HCT116 (cell line): Measurements from ENCODE around the gene KDM7A.

Experiments used
- CTCF ChIP-seq, 3 experiments: fragments of 200-600 bp in 1 of 3; sonication (generic) in 1 of 3; IDR thresholded peaks in 2 of 3; conservative IDR thresholded peaks in 1 of 3; 2 replicates each; pipeline ENCODE4 v1.5.1; 2012 to 2017; ENCODE audit warnings: low read depth in 2 of 3, low read length in 2 of 3, antibody characterized with exemption in 1 of 3, borderline replicate concordance in 1 of 3, control low read depth in 1 of 3, mild to moderate bottlenecking in 1 of 3, mixed read lengths in 1 of 3, mixed run types in 1 of 3, moderate library complexity in 1 of 3; ENCODE audit not compliant: insufficient read depth in 1 of 3
- POLR2AphosphoS5 ChIP-seq: IDR thresholded peaks from 2 replicates; pipeline ENCODE4 v1.6.1; 2011; ENCODE audit warnings: mild to moderate bottlenecking, low read depth, low read length, moderate library complexity
- SRF ChIP-seq: IDR thresholded peaks from 2 replicates; pipeline ENCODE4 v1.6.1; 2012; ENCODE audit warnings: low read depth

GRCh38 chr7:140068033-140068432 is 108.8 kb downstream of the KDM7A start:
- TF ChIP-seq CTCF (IDR thresholded peaks at IDR 0.05 in 2 of 3, conservative IDR thresholded peaks at IDR 0.05 in 1 of 3; ENCODE audit: borderline replicate concordance in 1 of 3, insufficient read depth in 1 of 3, low read depth in 2 of 3, low read length in 2 of 3) (no peak), SRF (no peak), POLR2AphosphoS5 (no peak)
